Lower leg skin (tissue), 4 donors: ENCODE data around the gene ROR1. TPM values are rescaled to one million over a fixed set of nuclear protein-coding genes. Genes with fewer than 3 reads are reported as not detected.

Experiments used
- DNase-seq, 2 donors: peaks; one replicate each; pipeline ENCODE4 v3.0.0-alpha.2; 2019; ENCODE audit warnings: low spot score in 2 of 2
- H3K4me3 ChIP-seq: fragments of 200-600 bp; sonication (generic); 2 replicates; pipeline ENCODE4 v1.5.1; 2017; ENCODE audit warnings: mild to moderate bottlenecking, low read depth; ENCODE audit not compliant: poor library complexity, severe bottlenecking
- POLR2A ChIP-seq, 2 donors: fragments of 450-650 bp; IDR thresholded peaks; one replicate each; pipeline ENCODE4 v1.6.1; 2016 to 2017; ENCODE audit warnings: antibody characterized with exemption in 2 of 2, mild to moderate bottlenecking in 1 of 2, moderate library complexity in 1 of 2
- WGBS, 2 donors: methylation state at CpG; one replicate each; pipeline ENCODE4 v1.1.5; 2018; 5-methylcytosine and 5-hydroxymethylcytosine counted together
- intact Hi-C: fragments of 100-400 bp; cut with DNase I; formaldehyde crosslinking; loops from one replicate; pipeline ENCODE4 v1.15.0; 2023; ENCODE audit warnings: low total_unique reads
- total RNA-seq, 4 donors: library from RNA; depleted of rRNA; stranded (reverse); fragments of >200 nt; gene quantifications; one replicate each; pipeline ENCODE4 v1.1.0, GENCODE V29; 2016
- TF ChIP-seq, protein P1 (sequence below), 3 donors: fragments of 450-650 bp; IDR thresholded peaks; one replicate each; pipeline ENCODE4 v1.5.1; 2016; ENCODE audit warnings: antibody characterized with exemption in 3 of 3, mild to moderate bottlenecking in 3 of 3, moderate library complexity in 2 of 3

ROR1 gene
- total RNA-seq, 4 donors from 2014 or later, result 12.9 to 28.6 (median 22.5) TPM

DNA sequence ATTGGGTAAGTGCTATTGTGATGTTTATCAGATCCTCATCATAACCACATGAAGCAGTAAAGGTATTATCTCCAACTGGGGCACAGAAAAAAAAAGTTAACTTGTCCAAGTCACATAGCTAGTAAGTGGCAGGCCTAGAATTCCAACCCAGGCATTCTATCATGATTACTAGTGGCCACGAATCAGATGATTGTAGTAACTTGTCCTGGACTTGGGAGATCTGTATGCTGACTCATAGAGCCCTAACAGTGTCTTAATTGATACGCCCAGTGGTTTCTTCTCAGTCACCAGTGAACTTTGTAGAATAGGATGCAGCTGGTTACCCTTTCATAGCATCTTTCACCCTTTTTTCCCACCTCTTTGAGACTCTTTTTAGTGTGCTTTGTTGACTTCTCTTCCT, 338.5 kb downstream of the ROR1 start:
- intact Hi-C loops, result no loop called here
- no peak overlapping the region for H3K4me3 ChIP-seq
- 60 to 67% methylated on average over 2 of the region's 2 CpGs for WGBS, 2 donors
- no peak for TF ChIP-seq POLR2A (IDR thresholded peaks at IDR 0.05)
- TF ChIP-seq, protein P1, sequence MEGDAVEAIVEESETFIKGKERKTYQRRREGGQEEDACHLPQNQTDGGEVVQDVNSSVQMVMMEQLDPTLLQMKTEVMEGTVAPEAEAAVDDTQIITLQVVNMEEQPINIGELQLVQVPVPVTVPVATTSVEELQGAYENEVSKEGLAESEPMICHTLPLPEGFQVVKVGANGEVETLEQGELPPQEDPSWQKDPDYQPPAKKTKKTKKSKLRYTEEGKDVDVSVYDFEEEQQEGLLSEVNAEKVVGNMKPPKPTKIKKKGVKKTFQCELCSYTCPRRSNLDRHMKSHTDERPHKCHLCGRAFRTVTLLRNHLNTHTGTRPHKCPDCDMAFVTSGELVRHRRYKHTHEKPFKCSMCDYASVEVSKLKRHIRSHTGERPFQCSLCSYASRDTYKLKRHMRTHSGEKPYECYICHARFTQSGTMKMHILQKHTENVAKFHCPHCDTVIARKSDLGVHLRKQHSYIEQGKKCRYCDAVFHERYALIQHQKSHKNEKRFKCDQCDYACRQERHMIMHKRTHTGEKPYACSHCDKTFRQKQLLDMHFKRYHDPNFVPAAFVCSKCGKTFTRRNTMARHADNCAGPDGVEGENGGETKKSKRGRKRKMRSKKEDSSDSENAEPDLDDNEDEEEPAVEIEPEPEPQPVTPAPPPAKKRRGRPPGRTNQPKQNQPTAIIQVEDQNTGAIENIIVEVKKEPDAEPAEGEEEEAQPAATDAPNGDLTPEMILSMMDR (IDR thresholded peaks at IDR 0.05), result no peak
- DNase-seq, result no peak

- TF ChIP-seq, protein P1 (IDR thresholded peaks at IDR 0.05), result no peak
- no peak for TF ChIP-seq POLR2A (IDR thresholded peaks at IDR 0.05)
- intact Hi-C loops, result no loop called here
- WGBS, 2 donors, result 89% methylated on average over 5 of the region's 5 CpGs
- DNase-seq, result no peak
- no peak overlapping the region for H3K4me3 ChIP-seq
Measured at GRCh38 chr1:64114012-64114525, 340.3 kb downstream of the ROR1 start.

- intact Hi-C loops, result no loop called here
- DNase-seq, result no peak
- WGBS, 2 donors, result 38 to 40% methylated on average over 5 of the region's 5 CpGs
- no peak overlapping the region for H3K4me3 ChIP-seq
- TF ChIP-seq POLR2A (IDR thresholded peaks at IDR 0.05), result no peak
- TF ChIP-seq, protein P1 (IDR thresholded peaks at IDR 0.05), result no peak
Measured at GRCh38 chr1:64116537-64116936, 342.7 kb downstream of the ROR1 start.

DNA sequence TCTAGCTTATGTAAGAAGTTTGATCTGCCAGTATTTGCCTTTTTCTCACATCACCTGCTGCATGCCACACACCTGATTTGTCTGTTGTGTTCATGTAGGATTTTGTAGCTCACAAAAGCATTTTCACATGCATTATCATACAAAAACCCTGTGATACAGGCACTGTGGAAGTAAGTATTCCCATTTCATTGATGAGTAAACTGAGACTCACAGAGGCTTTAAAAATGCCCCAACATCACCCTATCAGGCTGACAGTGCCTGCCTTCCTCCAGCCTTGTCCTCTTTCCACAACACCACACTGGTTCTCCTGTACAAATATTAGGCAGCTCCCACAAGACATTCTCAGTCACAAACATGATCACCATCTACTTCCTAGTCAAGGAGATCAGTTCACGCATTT, 343.7 kb downstream of the ROR1 start:
- H3K4me3 ChIP-seq, result no peak overlapping the region
- TF ChIP-seq POLR2A (IDR thresholded peaks at IDR 0.05), result no peak
- TF ChIP-seq, protein P1 (IDR thresholded peaks at IDR 0.05), result no peak
- WGBS, 2 donors, result 97 to 100% methylated on average over 1 of the region's 1 CpG
- DNase-seq, result no peak
- intact Hi-C loops, result no loop called here

DNA sequence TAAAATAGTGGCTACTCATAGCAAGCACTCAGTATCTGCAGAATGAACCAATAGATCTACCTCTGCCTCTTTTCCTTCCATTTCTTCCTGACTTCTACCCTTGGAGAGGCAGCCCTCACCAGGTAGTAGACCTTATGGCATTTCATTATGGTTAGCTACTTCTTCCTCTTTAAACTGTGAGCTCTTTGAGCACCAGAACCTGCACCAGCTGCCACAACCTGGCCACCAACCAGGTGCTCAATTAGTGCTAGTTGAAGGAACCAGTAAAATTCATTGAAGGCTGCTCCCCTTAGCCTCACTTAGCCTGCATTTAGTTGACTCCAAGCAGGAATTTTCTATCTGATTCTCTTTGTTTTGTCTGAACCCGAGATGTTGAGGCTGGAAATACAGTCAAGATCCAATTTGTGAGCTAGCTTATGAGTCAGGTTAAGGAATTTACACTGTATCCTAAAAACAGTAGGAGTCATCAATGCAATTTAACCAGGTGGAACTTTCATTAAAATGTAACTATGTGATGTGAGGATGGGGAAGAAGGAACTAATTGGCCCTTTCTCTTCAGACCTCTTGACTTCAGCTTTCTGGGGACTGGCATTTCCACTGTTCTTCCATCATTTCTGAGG, 348.1 kb downstream of the ROR1 start:
- TF ChIP-seq POLR2A (IDR thresholded peaks at IDR 0.05), result no peak
- TF ChIP-seq, protein P1 (IDR thresholded peaks at IDR 0.05), result no peak
- WGBS, 2 donors, result 84 to 97% methylated on average over 1 of the region's 1 CpG
- intact Hi-C loops, result no loop called here
- no peak overlapping the region for H3K4me3 ChIP-seq
- no peak for DNase-seq

DNA sequence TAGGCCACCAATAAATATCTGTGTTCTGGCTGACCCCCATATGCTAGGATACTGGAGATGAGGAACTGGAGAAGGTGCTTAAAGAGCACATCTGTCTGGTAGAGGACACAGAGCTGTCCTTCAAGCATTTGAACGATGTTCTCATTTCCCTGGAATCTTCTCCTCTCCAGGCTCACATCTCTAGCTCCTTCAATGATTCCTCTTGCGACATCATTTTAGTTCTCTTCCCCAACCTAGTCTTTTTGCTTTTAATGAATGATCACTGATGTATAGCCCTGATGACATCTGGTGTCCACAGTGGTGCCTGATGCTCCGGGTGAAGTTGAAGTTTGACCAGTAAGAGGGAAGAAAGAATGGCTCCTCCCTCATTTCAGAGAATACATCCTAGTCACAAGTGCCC, 348.8 kb downstream of the ROR1 start:
- WGBS, 2 donors, result 87 to 90% methylated on average over 3 of the region's 3 CpGs
- no peak for DNase-seq
- intact Hi-C loops, result no loop called here
- H3K4me3 ChIP-seq, result no peak overlapping the region
- TF ChIP-seq POLR2A (IDR thresholded peaks at IDR 0.05), result no peak
- TF ChIP-seq, protein P1 (IDR thresholded peaks at IDR 0.05), result no peak
